Stimulated activated CD8-positive, alpha-beta memory T cell treated with anti-CD3 and anti-CD28 coated beads, Interleukin-4, amount 100 ng/mL, for 48 hours (primary cell): Measurements from ENCODE around the gene RASAL2.
"Not testable (repeated sequence)": the region's sequence is repeated elsewhere in the genome, so short reads cannot be mapped to it uniquely, and the experiment has no call there.

Experiments
- DNase-seq: peaks from one replicate; pipeline ENCODE4 v3.0.0-alpha.2; 2020

Gene RASAL2

DNA sequence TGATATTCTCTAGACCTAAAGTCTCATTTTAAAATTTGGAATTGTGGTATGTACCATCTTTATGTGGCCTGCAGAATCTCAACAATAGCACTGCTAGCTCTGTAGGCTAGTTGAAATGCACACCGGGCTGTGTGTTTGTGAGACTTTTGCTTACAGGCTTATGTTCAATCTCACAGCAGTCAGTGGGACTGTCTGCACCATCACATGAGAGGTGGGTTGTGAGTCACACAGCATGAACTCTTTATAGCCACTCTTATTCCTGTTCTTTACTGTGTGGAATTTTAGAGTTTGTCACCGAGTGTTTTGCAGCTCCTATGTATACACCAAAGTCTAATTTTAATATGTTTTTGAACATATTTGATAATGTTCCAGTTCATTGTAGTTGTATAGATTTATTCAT, 74.6 kb downstream of the RASAL2 start:
- DNase-seq: no peak

DNA sequence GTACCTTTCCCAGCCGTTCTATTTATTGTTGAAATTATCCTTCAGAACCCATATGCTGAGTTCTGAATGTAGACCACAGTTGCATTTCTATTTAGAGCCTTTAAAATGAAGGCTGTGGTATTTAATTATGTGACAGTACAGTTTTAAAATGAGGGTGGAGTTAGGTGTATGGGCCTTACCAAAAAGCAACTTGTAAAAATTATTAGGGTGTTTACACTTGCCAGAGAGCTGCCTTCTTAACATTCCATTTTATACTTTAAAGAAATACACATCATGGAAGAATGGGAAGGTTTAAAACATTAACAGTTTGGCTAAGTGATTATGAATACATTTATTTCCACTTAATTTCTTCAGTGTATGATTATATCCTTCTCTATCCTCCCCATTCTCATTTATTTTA, 75.7 kb downstream of the RASAL2 start:
- DNase-seq: no peak

DNA sequence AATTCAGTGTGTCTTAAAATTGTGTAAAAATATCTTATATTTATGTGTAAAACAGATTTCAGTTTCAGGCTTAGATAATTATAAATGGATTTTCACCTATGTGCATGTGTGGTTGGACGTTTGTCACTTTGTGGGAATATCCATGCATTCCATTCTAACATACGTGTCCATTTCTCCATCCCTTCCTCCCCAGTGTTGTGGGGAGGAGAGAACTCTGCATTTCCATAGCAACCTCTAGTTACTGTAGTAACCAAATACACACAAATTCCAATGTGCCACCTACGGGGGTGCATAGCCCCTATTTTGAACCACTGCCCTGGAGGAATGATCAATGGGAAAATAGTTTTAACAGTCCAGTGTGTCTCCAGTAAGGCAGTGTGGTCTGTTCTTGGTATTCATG, 79.0 kb downstream of the RASAL2 start:
- DNase-seq: no peak

DNA sequence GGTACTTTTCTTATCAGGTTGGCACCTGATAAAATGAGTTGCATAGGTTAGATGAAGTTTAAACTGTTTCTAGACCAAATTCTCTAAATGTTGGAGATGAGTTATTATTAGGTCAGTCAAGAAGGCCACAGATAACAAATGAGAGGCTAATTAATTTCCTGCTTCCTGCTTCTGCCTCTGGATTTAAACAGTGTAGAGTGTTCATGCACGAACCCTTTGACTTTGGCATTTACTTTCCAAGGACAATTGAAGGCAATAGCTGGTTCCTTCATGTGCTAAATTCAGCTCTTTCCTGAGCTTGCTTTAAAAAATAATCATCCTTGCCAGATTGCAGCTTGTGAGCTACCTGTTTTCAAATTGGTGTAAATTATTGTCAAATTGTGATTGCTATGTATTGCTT, 80.6 kb downstream of the RASAL2 start:
- no peak for DNase-seq

DNA sequence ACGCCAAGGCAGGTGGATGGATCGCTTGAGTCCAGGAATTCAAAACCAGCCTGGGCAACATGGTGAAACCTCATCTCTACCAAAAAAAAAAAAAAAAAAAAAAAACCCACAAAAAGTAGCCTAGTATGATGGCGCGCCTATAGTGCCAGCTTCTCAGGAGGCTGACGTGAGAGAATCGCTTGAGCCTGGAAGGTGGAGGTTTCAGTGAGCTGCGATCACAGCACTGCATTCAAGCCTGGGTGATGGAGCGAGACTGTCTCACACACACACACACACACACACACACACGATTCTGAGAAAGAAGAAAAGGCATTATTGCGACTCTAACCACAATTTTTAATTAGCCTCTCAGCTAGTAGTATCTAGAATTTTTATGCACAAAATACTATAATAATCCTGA, 86.5 kb downstream of the RASAL2 start:
- no peak for DNase-seq

DNA sequence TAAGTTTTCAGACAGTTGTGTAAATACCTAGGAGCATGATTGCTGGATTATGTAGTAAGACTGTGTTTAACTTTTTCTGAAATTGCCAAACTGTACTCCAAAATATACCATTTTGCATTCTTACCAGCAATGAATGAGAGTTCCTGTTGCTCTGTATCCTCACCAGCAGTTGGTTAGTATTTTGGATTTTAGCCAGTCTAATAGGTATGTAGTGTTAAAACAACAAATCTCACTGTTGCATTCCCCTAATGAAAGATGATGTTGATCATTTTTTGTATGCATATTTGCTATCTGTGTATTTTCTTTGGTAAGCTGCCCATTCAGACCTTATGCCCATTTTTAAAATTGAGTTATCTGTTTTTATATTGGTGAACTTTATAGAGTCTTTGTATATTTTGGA, 89.9 kb downstream of the RASAL2 start:
- no peak for DNase-seq

DNA sequence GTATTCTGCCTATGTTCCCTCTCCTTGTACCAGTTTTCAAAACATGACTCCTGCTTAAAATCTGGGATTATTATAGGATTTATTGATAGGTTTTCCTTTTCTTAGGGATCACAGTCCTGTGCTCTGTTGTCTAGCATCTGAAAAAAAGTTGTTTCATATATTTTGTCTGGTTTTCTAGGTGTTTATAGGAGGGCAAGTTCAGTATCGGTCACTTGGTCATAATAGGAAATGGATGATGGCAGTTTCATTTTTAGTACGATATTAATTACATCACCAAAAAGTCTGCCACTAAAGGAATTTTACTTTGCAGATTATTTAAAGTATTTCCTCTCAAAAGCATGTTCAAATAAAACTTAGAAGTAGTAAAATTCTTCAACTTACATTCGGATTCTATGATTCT, 94.4 kb downstream of the RASAL2 start:
- no peak for DNase-seq

DNA sequence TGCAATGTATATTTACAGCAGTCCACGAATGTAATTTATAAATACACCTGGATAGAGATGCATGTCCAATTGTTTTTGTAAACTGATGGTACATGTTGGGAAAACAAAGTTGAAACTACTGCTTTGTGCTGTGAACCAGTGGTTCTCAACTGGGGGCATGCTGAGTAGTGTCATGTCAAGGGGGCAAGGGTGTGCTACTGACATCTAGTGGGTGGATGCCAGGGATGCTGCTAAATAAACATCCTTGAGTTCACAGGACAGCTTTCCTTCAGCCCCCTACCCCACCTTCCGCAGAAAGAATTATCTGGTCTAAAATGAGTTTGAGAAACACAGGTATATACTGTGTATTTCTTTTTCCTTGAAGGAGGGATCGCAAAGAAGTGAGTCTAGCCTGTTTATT, 95.9 kb downstream of the RASAL2 start:
- no peak for DNase-seq

DNA sequence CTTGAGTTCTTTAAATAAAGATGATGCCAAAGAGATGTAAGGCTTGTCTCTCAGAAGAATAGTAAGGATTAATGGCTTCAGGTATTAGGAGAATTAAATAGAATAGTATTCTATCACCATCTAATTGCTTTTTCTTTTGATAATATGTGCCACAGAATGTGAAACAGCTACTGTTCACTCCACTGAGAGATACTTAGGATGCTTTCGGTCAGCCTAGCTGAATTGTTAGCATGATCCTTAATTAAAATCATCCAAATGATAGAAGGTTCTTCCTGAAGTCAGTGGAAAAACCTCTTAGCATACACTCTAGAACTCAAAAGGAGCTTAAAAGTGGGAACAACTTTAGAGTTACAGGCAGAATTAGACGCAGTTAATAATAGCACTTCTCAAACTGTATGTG, 97.0 kb downstream of the RASAL2 start:
- DNase-seq: no peak

DNA sequence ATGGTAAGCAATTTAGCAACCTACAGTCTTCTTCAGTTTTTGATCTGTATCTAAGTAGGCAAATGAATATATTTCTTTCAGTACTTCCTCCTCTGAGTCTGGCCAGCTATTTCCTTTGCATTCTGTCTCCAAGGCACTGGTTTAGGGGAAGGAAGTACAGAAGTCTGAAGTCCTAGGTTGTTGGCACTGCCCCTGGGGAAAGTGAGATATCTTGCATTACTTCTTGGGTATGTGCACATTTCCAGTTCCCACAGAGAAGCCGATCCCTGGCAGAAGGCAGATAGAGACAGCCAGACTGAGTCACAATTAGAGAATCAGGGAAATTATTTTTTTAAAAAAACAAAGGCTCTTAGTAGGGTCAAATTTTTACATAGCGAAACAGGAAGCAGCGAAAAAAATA, 98.8 kb downstream of the RASAL2 start:
- DNase-seq: no peak

DNA sequence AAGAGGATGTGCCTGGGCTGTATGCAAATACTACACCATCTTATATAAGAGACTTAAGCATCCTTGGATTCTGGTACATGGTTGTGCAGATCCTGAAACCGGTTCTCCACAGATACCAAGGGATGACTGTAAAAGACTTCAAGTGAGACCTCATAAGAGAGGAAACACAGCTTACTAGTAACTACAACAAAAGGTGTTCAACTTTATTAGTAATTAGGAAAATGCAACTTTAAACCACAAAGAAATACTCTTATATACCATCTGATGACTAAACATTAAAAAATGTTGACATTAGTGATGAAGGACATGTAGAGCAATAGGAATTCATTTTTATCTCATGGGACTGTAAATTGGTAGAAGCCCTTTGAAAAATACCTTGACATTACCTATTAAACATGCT, 102.7 kb downstream of the RASAL2 start:
- no peak for DNase-seq

DNA sequence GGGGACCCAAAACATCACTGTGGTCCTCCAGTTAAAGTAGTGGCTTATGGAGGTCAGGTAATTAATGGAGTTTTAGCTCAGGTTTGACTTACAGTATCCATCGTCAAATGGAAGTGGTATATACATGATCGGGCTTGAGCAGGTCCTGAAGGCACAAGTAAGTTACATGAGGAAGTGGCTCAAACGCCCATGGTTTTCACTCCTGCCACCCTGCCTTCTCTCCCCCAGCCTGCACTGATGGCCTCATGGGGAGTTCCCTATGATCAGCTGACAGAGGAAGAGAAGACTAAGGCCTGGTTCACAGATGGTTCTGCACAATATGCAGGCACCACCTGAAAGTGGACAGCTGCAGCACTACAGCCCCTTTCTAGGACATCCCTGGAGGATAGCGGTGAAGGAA, 108.2 kb downstream of the RASAL2 start:
- not testable (repeated sequence) for DNase-seq

DNA sequence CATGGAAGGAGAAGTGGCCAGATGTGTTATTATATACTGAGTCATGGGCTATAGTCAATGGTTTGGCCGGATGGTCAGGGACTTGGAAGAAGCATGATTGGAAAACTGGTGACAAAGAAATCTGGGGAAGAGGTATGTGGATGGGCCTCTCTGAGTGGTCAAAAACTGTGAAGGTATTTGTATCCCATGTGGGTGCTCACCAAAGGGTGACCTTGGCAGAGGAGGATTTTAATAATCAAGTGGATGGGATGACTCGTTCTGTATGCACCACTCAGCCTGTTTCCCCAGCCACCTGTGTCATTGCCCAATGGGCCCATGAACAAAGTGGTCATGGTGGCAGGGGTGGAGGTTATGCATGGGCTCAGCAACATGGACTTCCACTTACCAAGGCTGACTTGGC, 108.6 kb downstream of the RASAL2 start:
- not testable (repeated sequence) for DNase-seq

DNA sequence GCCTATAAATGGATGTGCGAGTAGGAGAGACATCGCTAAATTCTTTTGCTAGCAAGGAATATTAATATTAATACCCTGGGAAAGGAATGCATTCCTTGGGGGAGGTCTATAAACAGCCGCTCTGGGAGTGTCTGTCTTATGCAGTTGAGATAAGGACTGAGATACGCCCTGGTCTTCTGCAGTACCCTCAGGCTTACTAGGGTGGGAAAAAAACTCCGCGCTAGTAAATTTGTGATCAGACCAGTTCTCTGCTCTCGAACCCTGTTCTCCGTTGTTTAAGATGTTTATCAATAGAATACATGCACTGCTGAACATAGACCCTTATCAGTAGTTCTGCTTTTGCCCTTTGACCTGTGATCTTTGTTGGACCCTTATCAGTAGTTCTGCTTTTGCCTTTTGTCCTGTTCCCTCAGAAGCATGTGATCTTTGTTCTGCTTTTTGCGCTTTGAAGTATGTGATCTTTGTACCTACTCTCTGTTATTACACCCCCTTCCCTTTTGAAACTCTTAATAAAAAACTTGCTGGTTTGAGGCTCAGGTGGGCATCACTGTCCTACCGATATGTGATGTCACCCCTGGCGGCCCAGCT, 114.5 kb downstream of the RASAL2 start:
- DNase-seq: not testable (repeated sequence)

DNA sequence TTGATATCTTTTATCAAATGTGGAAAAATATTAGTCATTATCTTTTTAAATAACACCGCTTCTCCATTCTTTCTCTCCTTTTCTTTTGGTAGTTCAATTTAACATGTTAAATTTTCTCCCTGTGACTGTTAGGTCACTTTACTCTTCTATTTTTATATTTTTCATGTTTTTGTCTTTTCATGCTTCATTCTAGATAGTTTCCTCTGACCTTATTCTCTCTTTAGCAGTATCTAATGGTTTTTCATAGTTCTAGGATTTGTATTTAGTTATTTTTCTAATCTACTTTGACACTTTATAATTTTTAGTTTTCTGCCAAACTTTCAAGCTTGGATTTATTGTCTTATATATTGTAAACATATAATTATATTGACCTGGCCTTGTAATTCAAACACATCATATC, 116.0 kb downstream of the RASAL2 start:
- no peak for DNase-seq

DNA sequence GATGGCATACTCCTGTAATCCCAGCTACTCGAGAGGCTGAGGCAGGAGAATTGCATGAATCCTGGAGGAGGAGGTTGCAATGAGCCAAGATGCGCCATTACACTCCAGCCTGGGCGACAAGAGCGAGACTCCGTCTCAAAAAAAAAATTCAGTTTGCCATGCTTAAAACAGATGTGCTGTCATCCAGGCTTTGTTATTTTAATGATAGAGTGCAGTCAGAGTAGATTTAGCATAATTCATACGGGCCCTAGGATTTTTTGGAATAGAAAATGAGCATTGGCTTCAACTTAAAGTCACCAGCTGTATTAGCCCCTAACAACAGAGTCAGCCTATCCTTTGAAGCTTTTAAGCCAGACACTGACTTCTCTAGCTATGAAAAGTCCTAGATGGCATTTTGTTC, 124.6 kb downstream of the RASAL2 start:
- DNase-seq: no peak

DNA sequence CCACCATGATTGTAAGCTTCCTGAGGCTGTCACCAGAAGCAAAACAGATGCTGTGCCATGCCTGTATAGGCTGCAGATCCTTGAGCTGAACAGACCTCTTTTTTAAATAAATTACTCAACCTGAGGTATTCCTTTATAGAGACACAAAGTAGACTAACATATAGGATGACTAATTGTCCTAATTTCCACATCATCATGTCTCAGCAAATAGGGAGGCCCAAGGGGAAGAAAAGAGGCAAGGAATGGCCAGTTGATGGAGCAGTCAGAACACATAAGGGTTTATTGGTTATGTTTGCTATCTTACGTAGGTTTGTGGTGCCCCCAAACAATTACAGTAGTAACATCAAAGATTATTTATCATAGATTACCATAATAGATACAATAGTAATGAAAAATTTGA, 126.2 kb downstream of the RASAL2 start:
- no peak for DNase-seq

DNA sequence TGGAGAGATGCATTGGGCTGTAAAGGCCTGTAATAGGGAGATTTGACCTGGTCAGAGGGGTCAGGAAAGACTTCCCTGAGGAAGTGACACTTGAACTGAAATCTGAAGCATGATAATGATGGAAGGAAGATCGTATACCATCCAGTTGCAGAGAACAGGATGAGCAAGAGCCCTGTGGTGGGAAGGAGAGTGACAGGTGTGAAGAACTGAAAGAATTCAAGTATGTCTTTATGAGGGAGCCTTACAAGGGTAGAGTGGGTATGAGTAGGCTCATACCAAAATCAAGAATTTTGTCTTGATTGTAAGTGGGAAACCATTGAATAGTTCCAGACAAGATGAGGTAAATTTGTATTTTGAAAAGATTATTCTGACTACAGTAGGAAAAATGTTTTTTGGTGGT, 129.4 kb downstream of the RASAL2 start:
- no peak for DNase-seq

DNA sequence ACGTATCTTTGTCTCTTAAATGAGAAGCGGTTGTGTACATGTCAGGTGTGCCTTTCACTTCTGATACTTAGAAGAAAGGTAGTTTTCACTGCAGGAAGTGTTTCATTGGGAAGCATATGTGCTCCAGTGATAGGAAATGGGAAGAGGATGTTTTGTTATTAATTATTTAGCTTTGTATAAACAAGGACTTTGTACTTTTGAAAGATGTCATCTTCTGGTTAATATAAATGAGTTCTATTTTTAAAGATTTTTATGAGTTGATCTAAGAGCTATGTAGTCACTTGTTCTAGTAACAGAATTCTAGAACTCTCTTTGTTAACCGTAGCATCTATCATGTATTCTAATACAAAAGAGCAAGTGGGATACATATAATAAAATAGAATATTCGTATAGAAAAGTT, 130.5 kb downstream of the RASAL2 start:
- DNase-seq: no peak

DNA sequence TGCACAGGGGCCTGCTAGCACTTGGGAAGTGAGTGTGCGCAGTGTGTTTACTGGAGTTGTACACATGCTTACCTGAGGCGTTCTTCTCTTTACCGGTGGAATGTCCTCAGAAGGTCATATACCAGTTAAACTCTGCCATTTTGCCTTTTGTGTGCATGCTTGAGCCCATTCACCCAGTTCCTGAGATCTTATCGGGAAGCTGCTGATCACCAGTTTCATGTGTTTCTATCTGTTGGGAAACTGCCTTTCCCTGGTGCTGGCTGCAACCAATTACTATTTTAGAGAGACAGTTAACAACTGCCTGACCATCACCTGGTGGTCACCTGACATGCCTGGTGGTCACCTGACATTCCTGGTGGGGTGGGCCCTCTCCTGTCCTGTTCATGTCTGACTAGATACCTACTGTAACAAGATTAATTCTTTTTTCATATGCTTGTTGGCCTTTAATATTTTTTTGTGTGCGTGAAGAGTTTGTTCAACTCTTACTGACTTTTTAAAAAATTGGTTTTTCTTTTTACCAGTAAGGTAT, 137.0 kb downstream of the RASAL2 start:
- DNase-seq: no peak

DNA sequence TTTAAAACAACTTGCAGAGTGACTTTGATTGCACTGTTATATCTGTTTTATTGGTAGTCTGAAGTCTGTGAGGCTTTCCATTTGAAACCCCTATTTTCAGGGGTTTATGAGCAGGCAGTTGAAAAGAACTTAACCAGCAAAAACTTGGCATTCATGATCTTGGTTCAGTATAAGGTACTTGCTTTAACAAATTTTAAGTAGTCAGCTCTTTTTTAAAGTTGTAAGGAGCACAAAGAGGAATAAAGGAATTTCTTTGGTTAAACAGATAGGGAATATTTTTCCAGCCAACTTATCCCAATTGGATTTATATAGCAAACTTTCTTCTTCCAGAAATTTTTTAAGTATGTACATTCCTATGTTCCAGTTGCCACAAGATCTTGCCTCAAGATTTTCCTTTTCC, 138.2 kb downstream of the RASAL2 start:
- no peak for DNase-seq

DNA sequence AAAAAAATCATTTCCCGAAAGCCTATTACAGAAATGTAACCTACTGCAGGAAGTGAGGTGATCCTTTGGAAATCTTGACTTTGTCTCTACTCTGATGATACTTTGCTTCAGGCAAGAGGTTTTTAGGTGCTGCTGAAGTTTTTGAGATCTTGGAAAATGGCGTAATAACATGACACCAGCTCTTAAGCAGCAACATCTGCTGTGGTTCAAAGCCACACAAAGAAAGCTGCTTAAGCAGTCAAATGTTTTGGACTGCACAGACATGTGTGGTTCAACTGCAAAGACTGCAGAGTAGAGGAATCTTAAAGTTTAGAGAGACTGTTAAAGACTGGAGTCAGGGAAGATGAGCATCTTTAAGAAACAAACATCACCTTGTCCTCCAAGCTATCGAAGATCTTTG, 139.0 kb downstream of the RASAL2 start:
- DNase-seq: no peak

DNA sequence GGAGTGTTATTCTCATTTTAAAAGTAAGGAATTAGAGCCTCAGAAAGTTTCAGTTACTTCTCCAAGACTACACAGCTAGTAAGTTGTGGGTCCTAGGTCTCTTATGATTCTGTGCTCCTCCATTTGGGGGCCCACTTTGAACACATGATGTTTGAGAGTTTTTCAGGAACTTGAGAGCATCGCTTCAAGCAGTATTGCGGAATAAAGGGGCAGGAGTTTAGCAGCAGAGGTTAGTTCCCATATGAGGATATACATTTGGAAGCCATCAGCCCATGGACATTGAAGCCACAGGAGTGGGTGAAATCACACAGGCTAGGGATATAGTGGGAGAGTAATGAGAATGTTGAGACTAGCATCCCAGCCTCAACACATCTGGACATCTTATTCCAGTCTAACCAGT, 143.2 kb downstream of the RASAL2 start:
- no peak for DNase-seq

DNA sequence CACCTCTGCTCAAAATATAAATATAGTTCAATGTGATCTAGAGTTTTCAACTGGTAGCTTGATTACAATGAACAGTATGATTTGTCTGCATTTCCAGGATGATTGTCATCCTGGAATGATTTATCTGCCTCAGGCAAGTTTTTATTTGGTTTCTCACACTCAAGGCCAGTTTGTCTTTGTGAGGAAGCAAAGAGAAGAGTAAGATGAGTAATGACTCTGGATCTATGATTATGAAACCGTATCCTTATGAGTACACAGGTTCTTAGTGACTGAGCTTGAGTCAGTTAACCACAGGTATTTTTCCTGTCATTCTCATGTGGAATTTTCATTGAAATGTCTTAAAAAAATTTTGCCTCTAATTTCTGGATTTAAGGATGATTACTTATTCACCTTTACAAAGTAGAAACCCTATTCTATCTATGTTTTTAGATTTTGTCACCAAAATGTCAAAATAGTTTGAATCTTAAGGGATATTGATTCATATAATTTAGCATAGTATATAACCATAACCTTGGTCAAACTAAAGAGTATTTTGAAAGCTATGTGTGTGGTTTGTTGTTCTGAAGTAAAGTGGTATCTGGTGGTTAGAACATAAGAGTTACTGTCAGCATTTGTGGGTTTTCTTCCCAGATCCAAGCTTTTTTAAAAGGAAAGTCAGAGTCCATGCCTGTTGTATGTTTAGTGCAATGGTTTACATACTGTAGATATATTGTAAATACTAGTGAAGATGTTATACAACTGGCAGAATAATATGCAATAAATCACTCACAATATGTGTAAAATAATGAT, 145.0 kb downstream of the RASAL2 start:
- no peak for DNase-seq

DNA sequence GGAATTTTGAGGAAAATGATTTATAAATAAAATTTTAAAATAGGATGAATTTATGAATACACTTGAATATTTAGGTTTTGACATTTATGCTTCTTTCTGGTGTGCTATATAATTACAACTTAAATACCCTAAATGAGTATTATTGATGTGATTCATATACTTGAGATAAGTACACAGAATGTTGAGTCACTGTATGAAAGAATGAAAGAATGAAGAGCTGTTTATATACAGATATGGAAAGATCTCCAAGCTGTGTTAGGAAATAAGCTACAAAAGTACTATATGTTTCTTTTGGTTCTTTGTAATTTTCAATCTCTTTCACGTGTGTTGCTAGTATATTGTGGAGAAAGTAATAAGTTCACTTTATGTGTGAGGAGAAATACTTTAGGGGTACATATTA, 147.2 kb downstream of the RASAL2 start:
- no peak for DNase-seq
